NT2/D1 (cell line): ENCODE data around the gene AFDN.

ENCODE experiments used
- SUZ12 ChIP-seq: IDR thresholded peaks from 2 replicates; pipeline ENCODE4 v1.6.1; 2011; ENCODE audit not compliant: insufficient read length, insufficient read depth; ENCODE audit errors: extremely low read depth
- YY1 ChIP-seq: IDR thresholded peaks from 2 replicates; pipeline ENCODE4 v1.6.1; 2011; ENCODE audit not compliant: insufficient read length, insufficient read depth
- ZNF274 ChIP-seq: IDR thresholded peaks from 2 replicates; pipeline ENCODE4 v1.6.1; 2011; ENCODE audit warnings: mild to moderate bottlenecking, low read depth, low read length

GRCh38 chr6:168016176-168016620 is 189.5 kb downstream of the AFDN start:
- TF ChIP-seq ZNF274 (no peak), YY1 (no peak), SUZ12 (no peak)
